Endothelial cell (in vitro differentiated cells): Measurements from ENCODE around the gene ETS2. TPM values are rescaled to one million over a fixed set of nuclear protein-coding genes. Genes with fewer than 3 reads are reported as not detected.

Source experiments
- DNase-seq: peaks from one replicate; pipeline ENCODE4 v3.0.0; 2021; ENCODE audit warnings: low spot score
- H3K27ac Mint-ChIP-seq: one replicate; pipeline ENCODE4 v1.8.0; 2021; ENCODE audit warnings: mixed read lengths, inconsistent platforms; ENCODE audit not compliant: unreplicated experiment
- H3K27me3 Mint-ChIP-seq: one replicate; pipeline ENCODE4 v1.8.0; 2021; ENCODE audit warnings: mild to moderate bottlenecking, moderate library complexity, mixed read lengths, inconsistent platforms; ENCODE audit not compliant: unreplicated experiment
- H3K36me3 Mint-ChIP-seq: one replicate; pipeline ENCODE4 v1.8.0; 2021; ENCODE audit warnings: mild to moderate bottlenecking, low read depth, mixed read lengths, inconsistent platforms; ENCODE audit not compliant: unreplicated experiment
- H3K4me1 Mint-ChIP-seq: one replicate; pipeline ENCODE4 v1.8.0; 2021; ENCODE audit warnings: mild to moderate bottlenecking, mixed read lengths, inconsistent platforms; ENCODE audit not compliant: unreplicated experiment
- H3K4me3 Mint-ChIP-seq: one replicate; pipeline ENCODE4 v1.8.0; 2021; ENCODE audit warnings: mild to moderate bottlenecking, mixed read lengths, inconsistent platforms; ENCODE audit not compliant: unreplicated experiment
- H3K9me3 Mint-ChIP-seq: one replicate; pipeline ENCODE4 v1.8.0; 2021; ENCODE audit warnings: mixed read lengths, inconsistent platforms; ENCODE audit not compliant: unreplicated experiment
- CTCF ChIP-seq: fragments of 200-600 bp; sonication (generic); IDR thresholded peaks from one replicate; pipeline ENCODE4 v1.5.0; 2021; ENCODE audit warnings: antibody characterized with exemption; ENCODE audit not compliant: unreplicated experiment
- total RNA-seq: library from RNA; stranded (reverse); fragmentation: NEBNext Ultra II Directional; extraction: Animal tissue kit (Norgen Biotek cat#: 25700); gene quantifications from one replicate; pipeline ENCODE4 v1.2.1, GENCODE V29; 2021; ENCODE audit not compliant: unreplicated experiment

ETS2 gene
- total RNA-seq, 1 donor from 2014 or later = 74.2 TPM

- DNase-seq = no peak
- Mint-ChIP-seq H3K9me3 (no peaks in the 10 kb centered on the region), H3K27me3 (no peaks in the 10 kb centered on the region), H3K4me3 (no peak overlapping the region), H3K36me3 (no peaks in the 10 kb centered on the region), H3K4me1 (no peaks in the 10 kb centered on the region), H3K27ac (no peak overlapping the region)
- no peak for TF ChIP-seq CTCF
Observed at GRCh38 chr21:38768471-38769063, 37.2 kb upstream of the ETS2 start.

GRCh38 chr21:38769191-38769780 lies 36.4 kb upstream of the ETS2 start:
- Mint-ChIP-seq H3K4me3 (no peak overlapping the region), H3K4me1 (no peaks in the 10 kb centered on the region), H3K27ac (no peak overlapping the region), H3K27me3 (no peaks in the 10 kb centered on the region), H3K9me3 (no peaks in the 10 kb centered on the region), H3K36me3 (no peaks in the 10 kb centered on the region)
- DNase-seq = no peak
- no peak for TF ChIP-seq CTCF

- Mint-ChIP-seq H3K36me3 (no peaks in the 10 kb centered on the region), H3K4me1 (no peaks in the 10 kb centered on the region), H3K27ac (no peak overlapping the region), H3K9me3 (no peaks in the 10 kb centered on the region), H3K27me3 (no peaks in the 10 kb centered on the region), H3K4me3 (no peak overlapping the region)
- no peak for TF ChIP-seq CTCF
- no peak for DNase-seq
Observed at GRCh38 chr21:38770660-38771059, 35.1 kb upstream of the ETS2 start.

- no peak overlapping the region for H3K4me3 Mint-ChIP-seq
- no peak overlapping the region for H3K27ac Mint-ChIP-seq
- H3K27me3 Mint-ChIP-seq = no peaks in the 10 kb centered on the region
- TF ChIP-seq CTCF = no peak
- H3K4me1 Mint-ChIP-seq = no peaks in the 10 kb centered on the region
- no peak for DNase-seq
- H3K9me3 Mint-ChIP-seq = no peaks in the 10 kb centered on the region
- H3K36me3 Mint-ChIP-seq = no peaks in the 10 kb centered on the region
Observed at GRCh38 chr21:38771536-38771935, 34.2 kb upstream of the ETS2 start.

- Mint-ChIP-seq H3K9me3 (no peaks in the 10 kb centered on the region), H3K4me3 (no peak overlapping the region), H3K27me3 (no peaks in the 10 kb centered on the region), H3K27ac (no peak overlapping the region), H3K36me3 (no peaks in the 10 kb centered on the region), H3K4me1 (no peaks in the 10 kb centered on the region)
- TF ChIP-seq CTCF = no peak
- no peak for DNase-seq
Observed at GRCh38 chr21:38772646-38773045, 33.1 kb upstream of the ETS2 start.
